KBM-7 (cell line): ENCODE results near the gene DBX1.
A peak's percentile ranks its signal among the peaks of the same experiment; 100 is the strongest.
"Not testable (repeated sequence)": the region's sequence is repeated elsewhere in the genome, so short reads cannot be mapped to it uniquely, and the experiment has no call there.

ENCODE experiments used
- DNase-seq: peaks from one replicate; pipeline ENCODE4 v3.0.0-alpha.2; 2015
- in situ Hi-C: fragments of 300-500 bp; cut with MboI; formaldehyde crosslinking; loops from 2 replicates; pipeline ENCODE4 v1.14.3; 2020; ENCODE audit warnings: low sequenced_read_pairs, low pct_unique_long_range_greater_than_20kb, mixed read lengths

DBX1 gene

DNA sequence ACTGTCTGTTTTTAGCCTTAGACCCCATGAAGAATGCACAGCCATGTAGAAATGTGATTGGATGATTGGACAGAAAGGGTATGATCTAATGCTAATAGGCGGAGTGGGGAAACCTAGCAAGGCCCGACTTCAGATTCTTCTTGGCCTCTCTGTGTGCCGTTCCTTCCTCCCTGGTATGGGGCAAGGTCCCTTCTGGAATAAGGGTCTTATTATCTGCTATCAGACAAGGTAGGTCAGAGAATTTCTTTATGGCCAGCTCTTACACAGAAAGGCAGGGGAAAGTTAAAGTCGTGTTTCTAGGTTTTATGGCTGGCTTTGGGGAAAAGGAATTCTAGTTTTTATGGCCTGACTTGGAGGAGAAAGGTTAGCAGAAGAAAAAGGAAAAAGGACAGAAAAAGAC is 30.6 kb downstream of the DBX1 start:
- DNase-seq, result no peak
- in situ Hi-C loops, result loop anchor here (25.0 kb wide), 1 partner anchor 208 kb away; no protein-coding TSS in a partner anchor

DNA sequence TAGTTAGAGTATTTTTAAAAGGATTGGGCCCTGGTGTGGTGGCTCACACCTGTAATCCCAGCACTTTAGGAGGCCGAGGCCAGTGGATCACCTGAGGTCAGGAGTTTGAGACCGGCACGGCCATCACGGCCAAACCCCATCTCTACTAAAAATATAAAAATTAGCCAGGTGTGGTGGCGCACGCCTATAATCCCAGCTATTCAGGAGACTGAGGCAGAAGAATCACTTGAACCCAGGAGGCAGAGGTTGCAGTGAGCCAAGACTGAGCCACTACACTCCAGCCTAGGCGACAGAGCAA is 31.8 kb downstream of the DBX1 start:
- not testable (repeated sequence) for DNase-seq
- in situ Hi-C loops, result loop anchor here (25.0 kb wide), 1 partner anchor 209 kb away; no protein-coding TSS in a partner anchor

DNA sequence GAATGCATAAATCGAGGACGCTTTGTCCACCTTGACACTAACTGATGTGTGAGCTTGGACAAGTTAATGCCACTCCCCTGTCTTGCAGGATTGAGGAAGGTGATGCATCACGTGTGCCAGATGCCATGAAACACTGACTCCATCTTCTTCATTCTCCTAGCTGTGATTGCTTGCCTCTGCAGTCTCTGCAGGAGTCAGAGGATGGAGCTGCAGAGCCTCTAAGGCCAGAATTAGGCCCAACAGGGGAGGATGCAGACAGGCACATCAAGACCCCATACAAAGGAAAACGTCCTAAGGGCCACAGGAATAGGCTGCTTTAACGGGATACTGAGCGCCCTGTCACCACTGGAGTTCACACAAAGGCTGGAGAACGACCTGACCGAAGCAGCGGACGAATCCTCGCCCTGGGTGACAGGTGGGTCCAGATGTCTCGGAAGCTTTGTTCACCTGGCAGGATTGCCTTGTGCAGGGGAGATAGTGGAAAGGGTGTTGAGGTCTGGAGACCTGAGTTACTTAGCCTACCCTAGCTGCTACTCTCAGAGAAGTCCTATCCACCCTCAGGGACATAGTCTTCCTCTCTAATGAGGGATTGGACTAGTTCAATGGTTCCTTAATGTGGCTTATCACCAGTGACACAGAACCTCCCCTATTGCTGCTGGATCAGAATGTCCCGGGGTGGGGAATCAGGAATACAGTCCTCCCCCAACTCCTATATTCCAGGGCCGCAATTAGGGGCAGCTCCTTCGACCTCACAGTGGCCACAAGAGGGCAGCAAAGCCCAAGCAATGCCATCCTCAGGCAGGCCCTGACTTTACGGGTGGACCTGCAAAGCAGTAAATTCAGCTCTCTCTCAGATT is 32.4 kb downstream of the DBX1 start:
- in situ Hi-C loops, result loop anchor here (25.0 kb wide), 1 partner anchor 209 kb away; no protein-coding TSS in a partner anchor

DNA sequence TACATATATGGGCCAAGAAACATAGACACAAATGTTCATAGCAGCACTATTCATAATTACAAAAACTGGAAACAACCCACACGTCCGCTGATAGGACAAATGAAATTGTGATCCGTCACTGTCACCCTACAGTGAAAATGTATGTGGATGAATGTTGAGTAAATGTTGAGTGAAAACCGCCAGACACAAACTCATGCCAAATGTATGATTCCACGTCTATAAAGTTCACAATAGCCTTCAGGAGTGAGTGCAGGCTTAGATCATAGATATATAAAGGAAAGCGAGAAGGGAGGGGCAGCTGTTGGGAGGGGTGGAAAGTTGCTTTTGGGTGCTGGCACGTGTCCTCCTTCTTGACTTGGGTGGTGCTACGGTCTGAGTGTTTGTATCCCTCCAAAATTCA is 33.6 kb downstream of the DBX1 start:
- DNase-seq, result no peak
- in situ Hi-C loops, result loop anchor here (25.0 kb wide), 1 partner anchor 211 kb away; no protein-coding TSS in a partner anchor

More for the DNA sequence above, 32.4 kb downstream of the DBX1 start:
- DNase-seq, result peak; percentile 54

DNA sequence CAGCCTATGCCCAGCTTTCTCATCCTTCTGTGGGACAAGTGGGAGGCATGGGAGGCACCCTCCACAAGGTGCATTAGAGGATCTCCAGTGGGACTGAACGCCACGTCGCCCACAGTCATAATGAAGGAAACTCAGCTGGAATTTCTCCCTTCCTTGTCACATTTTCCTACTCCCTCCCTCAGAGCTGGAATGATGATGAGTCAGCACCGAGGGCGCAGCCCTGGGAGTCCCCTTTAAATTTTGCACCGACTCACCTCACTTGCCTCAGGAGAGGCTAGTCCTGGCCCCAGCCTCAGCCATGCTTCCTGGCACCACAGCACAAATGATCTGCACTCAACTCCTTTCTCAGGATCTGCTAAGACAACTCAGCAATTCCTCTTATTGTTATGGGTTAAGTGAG is 34.3 kb downstream of the DBX1 start:
- no peak for DNase-seq
- in situ Hi-C loops, result loop anchor here (25.0 kb wide), 1 partner anchor 211 kb away; no protein-coding TSS in a partner anchor

DNA sequence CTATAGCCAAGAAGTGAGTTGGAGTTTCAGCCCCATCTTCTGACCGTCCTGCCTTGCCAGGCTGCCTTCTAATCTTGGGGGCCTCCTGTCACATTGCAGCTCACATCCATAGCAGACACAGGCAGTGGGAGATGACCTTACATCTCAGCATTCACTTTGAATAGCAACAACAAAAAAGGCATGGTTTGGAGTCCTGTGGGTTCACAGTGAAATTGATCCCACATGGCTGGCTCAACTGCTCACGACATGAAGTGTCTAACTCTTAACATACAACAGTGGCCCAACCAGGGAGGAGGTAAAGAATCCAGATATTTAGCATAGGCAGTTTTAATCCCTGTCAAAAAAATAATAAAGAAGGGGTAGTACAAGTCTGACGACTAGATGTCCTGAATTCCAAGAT is 38.1 kb downstream of the DBX1 start:
- DNase-seq, result no peak
- in situ Hi-C loops, result no loop called here

DNA sequence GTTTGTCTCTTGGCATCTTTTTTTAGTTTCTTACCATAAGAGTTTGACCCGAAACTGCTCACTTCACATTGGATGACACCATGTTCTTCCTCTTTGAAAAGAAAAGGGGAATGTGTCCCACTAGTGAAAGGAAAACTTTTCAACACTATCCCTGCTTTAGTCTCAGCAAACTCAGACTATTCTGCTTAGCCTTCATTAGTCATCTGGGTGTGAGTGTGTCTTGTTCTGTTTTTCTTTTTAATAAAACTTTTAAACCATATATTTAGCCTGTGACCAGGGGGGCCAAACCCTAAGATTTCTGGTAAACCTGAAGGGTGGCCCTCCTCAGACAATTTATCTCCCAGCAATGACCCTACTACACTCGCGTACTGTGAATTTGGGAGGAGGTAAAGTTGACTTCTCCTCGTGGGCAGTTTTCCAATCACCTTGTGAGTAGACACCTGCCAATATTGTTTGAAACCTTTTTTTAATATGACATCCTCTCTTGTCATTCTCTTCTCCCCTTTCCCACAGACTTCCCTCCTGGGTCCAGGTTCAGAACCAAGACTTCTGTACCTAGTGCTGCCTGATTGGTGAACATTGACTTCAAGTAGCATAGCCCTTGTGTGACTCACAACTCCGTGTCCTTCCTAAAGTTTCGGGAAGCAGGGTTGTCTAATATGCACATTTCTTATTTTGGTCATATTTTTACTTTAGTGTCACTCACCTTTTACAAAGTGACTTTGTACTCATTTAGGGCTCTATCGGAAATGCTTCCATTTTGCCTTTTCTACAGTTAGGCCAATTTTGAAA is 39.9 kb downstream of the DBX1 start:
- in situ Hi-C loops, result no loop called here
- no peak for DNase-seq

DNA sequence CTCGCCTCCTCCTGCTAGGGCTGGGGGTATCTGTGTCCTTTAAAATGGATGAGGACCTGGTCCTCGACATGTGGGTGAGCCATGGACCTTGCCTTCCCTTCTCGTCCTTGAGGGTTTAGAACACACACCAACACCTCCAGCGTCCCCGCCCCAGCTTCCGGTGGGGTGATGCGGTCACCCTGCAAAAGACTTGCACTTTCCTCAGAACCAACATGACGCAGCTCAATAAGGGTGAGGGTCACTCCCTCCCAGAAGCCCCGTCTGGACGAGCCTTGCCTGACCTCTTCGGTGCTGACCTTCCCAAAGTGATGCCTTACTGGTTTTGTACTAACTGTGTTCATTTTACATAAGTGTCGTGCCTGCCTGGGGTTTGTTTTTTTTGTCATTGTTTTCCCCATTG is 41.0 kb downstream of the DBX1 start:
- in situ Hi-C loops, result no loop called here
- DNase-seq, result no peak

DNA sequence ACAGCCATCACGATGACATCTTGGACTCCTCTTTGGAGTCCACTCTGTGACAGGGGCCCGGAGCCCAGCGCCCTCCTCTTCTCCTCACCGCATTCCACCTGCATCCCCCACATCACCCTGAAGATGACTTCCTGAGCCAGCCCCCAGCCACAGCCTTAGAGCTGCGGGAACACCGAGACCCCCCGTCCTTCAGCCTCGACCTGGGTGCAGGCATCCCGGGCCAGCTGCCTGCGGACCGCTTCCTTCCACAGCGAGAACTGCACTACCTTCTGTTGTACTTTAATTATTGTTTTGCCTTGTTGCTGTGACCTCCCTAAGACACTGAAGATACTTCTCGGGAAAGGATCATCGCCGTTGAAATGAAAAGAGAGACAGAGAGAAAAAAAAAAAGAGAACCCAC is 42.1 kb downstream of the DBX1 start:
- in situ Hi-C loops, result no loop called here
- DNase-seq, result no peak

DNA sequence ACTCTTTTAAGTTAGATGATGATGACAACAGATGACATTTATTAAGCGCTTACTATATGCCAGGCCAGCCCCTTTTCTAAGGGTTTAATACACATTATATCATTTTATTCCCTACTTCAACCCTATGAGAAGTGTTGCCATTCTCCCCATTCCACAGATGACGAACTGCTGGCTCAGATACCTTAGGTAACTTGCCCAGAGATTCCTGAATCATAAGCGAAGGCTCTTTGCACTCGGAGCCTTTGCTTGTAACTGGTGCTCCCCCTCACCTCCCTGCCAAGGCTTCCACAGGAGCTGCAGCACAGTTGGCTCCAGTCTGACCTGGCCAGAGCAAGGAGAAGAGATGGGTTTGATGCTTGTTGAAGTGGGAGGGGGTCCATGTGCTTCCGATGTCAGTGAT is 43.0 kb downstream of the DBX1 start:
- in situ Hi-C loops, result no loop called here
- DNase-seq, result no peak

DNA sequence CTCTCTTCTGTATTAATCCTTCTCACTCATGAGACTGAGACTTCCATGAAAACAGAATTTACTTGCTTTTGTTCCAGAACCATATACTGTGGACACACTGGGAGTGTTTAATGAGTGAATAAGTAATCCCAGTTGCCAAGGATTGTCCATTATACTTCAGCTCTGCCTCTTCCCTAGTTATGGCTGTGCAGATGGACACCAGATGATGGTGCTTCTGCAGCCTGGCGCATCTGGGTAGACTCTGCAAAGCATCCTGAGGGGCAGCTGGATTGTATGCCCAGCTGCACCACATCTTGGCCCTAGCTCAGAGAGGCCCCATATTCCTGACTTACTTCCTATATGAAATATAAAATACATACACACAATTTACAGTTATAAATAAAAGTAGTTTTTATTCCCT is 43.5 kb downstream of the DBX1 start:
- in situ Hi-C loops, result no loop called here
- DNase-seq, result no peak

DNA sequence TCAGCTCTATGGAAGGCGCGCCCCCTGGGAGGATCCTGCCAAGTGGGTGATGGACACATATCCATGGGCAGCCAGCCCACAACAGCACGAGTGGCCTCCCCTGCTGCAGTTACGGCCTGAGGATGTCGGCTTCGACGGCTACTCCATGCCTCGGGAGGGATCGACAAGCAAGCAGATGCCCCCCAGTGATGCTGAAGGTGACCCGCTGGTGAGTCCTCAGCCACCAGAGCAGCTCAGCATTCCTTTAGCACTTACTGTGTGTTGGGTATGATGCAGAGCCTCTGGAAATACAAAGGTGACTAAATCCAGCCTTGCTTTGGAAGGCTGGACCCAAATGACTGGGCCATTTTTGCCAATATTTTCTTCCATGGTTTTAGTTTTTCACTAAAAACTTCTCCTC is 45.7 kb downstream of the DBX1 start:
- in situ Hi-C loops, result no loop called here
- DNase-seq, result no peak

DNA sequence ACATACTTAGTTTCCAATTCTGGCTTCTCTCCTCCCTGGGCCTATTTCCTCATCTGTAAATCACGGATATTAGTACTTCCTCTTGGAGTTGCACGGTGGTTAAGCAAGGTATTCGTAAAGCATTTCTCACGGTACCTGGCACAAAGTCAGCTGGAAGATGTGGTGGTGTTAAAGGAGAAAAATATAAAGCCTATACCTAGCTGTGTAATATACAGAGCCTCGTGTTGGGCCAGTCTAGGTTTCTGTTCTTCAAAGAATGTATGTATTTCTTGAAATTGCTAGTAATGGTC is 47.2 kb downstream of the DBX1 start:
- in situ Hi-C loops, result no loop called here
- no peak for DNase-seq

DNA sequence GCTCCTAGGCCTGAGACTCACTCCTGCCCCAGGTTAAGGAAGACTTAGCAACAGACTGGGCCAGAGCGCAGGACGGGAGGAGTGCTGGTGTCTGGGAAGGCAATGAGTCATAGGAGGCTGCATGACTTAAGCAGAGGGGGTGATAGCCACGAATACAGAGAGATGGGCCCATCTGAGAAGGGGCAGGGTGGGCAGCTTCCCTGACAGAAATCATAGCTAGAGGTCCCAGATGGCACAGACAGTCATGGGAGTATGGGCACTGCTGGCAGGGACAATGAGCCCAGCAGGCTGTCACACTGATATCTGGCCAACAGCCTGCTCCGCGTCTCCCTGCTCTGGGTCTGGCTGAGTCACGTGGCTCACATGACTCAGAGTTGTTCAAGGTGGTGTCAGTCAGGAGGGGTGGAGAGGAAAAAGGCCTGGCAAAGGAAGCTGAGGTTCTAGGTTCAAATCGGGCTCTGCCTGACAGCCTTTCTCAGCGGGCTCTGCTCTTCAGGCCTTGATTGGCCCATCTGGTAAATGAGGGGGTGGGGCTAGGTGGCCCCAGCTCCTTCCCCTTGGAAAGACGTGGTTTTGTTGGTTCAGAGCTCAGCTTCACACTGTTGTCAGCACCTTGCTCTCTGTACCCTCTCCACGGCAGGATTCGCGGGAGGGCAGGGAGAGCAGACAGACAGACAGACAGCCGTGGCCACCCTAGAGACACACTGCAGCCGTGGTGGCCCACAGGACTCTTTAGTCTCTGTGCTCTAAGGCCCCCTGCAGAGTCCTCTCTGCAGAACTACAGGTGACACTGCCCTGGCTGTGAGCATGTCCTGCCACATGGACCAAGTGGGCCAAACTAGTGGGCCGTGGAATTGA is 47.8 kb downstream of the DBX1 start:
- in situ Hi-C loops, result no loop called here
- peak; percentile 32 for DNase-seq

DNA sequence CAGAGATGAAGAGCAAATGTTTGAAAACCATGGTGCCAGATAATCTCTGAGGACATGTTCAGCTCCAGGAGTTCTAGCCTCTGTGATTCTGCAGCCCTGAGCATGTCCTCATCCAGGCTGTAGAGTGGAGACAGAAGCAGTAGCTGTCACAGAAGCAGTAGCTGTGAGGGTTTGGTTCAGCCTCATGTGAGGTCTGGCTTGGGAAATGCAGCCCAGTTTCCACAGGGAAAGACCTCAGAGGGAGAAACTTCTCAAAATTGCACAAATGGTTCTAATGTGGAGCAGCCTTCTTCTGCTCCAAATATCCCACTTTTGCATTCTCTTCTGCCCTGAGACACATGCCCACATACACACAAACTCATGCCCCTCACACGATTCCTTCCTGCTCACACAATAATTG is 48.4 kb downstream of the DBX1 start:
- DNase-seq, result no peak
- in situ Hi-C loops, result no loop called here

DNA sequence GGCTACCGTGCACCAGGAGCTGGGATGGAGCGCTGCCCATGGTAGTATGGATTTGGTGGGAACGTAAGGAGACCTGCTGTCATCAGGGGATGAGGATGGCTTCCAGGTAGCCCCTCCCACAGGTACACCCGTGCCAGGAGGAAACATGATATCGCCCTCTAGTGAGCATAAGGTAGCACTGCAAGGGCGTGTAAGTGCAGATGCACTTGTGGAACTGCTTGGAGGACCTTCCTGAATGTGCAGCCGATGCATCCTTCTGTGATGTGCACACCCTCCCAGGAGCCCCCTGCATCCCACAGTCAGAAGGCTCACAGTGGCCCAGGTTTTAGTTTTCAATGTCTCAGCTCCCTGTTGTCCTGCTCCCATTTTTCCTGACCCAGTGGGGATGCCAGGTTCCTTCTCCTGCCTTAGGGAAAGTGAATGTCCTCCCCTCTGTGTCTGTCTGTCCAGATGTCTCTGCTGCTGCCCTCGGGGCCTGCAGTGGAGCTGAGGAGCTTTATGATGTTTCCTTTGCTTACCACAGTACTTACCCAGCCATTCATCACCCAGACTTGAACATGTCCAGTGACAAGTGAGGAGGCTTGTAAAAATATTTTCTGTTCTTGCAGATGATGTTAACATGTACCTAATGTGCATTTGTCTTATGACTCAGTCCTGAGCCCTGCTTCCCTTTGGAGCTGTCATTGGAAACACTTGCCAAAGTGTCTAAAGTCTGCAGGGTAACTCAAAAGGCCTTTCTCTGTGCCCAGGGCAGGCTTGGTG is 49.2 kb downstream of the DBX1 start:
- peak; percentile 31 for DNase-seq
- in situ Hi-C loops, result no loop called here

DNA sequence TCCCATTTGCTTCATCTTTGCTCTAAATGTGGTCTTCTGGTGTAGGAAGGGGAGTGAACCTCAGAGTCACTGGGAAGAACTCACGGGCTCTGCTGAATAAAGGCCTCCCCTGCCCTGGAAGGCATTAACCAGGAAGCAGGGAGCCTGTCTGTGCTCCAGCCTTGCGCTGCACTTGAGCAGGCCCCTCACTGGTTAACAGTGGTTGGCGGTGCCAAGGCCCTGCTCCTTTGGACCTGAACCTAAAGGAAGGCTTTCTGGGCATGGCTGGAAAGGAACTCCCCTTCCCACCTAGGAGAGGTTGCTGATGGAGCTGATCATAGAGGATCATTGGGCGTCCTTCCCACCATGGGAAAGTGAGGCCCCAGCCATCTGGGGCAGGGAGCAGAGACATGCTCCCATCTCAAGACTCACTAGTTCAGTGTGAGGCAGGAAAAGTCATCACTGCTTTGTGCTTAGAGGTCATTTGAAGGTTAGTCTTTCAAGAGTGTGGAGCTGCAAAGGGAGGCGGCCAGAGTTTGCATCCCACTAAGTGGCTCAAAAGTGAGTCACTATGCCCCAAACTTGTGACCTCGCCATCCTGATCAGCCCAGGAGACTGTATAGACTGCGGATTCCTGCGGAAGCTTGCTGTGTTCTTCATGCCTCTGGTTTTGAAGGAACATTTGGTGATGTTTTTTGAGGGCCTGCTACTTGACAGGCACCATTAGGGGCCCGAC is 50.4 kb downstream of the DBX1 start:
- DNase-seq, result no peak
- in situ Hi-C loops, result no loop called here
